Measurements from ENCODE around the gene RASA3. TPM values are rescaled to one million over a fixed set of nuclear protein-coding genes. Genes with fewer than 3 reads are reported as not detected.

Gene RASA3
- total and polyA plus RNA-seq, 2 of the 4 experiments (the other 2 are of a cell fraction): 21.0 to 31.4 TPM

DNA sequence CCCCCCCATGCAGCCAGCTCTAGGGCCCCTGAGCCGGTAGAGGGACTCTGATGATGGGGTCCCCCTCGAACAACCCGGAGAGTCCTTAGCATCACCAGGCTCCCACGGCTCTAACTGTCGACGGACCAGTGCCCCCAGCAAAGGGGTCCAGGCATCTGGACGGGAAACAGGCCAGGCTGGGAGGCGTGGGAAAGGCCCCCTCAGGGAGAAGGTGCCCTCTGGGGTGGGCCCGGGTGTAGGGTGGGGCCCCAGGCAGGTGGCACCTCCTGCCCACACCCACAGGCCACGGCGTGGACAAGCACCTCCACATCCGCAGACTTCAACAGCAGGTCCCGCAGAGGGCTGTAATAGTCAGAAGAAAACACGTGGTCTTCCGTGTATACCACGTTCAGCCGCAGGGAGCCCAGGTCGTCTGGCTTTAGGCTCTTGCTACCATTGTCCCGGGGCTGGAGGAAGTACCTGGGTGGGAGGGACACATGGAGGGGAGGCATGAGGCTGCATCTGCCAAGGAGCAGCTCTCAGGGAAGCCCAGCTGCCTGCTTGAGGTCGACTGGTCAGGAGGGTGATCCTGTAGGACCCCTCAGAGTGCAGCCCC, 113.9 kb downstream of the RASA3 start:
- H2BK20ac ChIP-seq (ENCODE audit: low read depth, low read length): no peak overlapping the region
- WGBS, 2 experiments (ENCODE audit: extremely low coverage in 2 of 2, insufficient read length in 1 of 2): 83% methylated on average over 10 of the region's 20 CpGs; no CpG with 5 or more reads in 1 of the 2 experiments
- H2BK120ac ChIP-seq (ENCODE audit: low read depth, low read length): no peak overlapping the region
- ChIA-PET POLR2A (ENCODE audit: unreplicated experiment) (no interaction called here), CTCF (no interaction called here)
- H2BK15ac ChIP-seq (ENCODE audit: low read depth, low read length): no peak overlapping the region
- H3K4me3 ChIP-seq (ENCODE audit: insufficient read depth, low read depth, low read length): no peak overlapping the region
- no TSS peak for BruUV-seq (replicated peaks)
- H3K56ac ChIP-seq (ENCODE audit: extremely low read depth, insufficient read depth, low read length): no peak overlapping the region
- peaks cover 81% of the 10 kb centered on the region for H3K36me3 ChIP-seq (ENCODE audit: control insufficient read depth, insufficient read depth, low read length)
- no peak overlapping the region for H2AFZ ChIP-seq (replicated peaks; ENCODE audit: low read length, poor library complexity)
- no peaks in the 10 kb centered on the region for H3K27me3 ChIP-seq (ENCODE audit: control insufficient read depth, insufficient read depth, low read length)
- ATAC-seq (ENCODE audit: low read depth) (no peak), DNase-seq (no peak)
- no peak overlapping the region for H3K4me2 ChIP-seq (ENCODE audit: low read depth, low read length)
- H4K20me1 ChIP-seq (ENCODE audit: insufficient read depth, low read length): peaks cover 7% of the 10 kb centered on the region
- no peak overlapping the region for H3K27ac ChIP-seq (ENCODE audit: insufficient read depth, low read length)
- no peak overlapping the region for H3K23ac ChIP-seq (ENCODE audit: low read depth, low read length)
- no peaks in the 10 kb centered on the region for H3K9me3 ChIP-seq (ENCODE audit: control insufficient read depth, insufficient read depth, low read length)
- intact Hi-C loops (cut with micrococcal nuclease) (no loop called here), in situ Hi-C loops (cut with MboI; ENCODE audit: low sequenced_read_pairs) (no loop called here), dilution Hi-C loops (cut with HindIII; ENCODE audit: low sequenced_read_pairs, unreplicated experiment) (no loop called here)
- H4K8ac ChIP-seq (ENCODE audit: low read depth in 2 of 2, low read length in 2 of 2): no peak overlapping the region
- H3K14ac ChIP-seq (replicated peaks; ENCODE audit: low read depth, low read length): no peak overlapping the region
- H3K4me1 ChIP-seq (ENCODE audit: control insufficient read depth, insufficient read depth, low read length): no peaks in the 10 kb centered on the region
- H4K91ac ChIP-seq (ENCODE audit: insufficient read depth, low read depth, low read length): no peak overlapping the region
- H3K79me1 ChIP-seq (ENCODE audit: low read depth in 1 of 2, low read length in 2 of 2): peaks cover 23 to 63% of the 10 kb centered on the region in 2 experiments
- no peak overlapping the region for H3K9ac ChIP-seq (ENCODE audit: low read depth, low read length)
- no peak for TF ChIP-seq MAFK (IDR thresholded peaks at IDR 0.05; ENCODE audit: low read depth, low read length)
- TF ChIP-seq, protein P1, sequence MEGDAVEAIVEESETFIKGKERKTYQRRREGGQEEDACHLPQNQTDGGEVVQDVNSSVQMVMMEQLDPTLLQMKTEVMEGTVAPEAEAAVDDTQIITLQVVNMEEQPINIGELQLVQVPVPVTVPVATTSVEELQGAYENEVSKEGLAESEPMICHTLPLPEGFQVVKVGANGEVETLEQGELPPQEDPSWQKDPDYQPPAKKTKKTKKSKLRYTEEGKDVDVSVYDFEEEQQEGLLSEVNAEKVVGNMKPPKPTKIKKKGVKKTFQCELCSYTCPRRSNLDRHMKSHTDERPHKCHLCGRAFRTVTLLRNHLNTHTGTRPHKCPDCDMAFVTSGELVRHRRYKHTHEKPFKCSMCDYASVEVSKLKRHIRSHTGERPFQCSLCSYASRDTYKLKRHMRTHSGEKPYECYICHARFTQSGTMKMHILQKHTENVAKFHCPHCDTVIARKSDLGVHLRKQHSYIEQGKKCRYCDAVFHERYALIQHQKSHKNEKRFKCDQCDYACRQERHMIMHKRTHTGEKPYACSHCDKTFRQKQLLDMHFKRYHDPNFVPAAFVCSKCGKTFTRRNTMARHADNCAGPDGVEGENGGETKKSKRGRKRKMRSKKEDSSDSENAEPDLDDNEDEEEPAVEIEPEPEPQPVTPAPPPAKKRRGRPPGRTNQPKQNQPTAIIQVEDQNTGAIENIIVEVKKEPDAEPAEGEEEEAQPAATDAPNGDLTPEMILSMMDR (conservative IDR thresholded peaks at IDR 0.05; ENCODE audit: low read depth, low read length): no peak
- no peak for TF ChIP-seq SMC3 (IDR thresholded peaks at IDR 0.05; ENCODE audit: low read depth, low read length)
- no peak for TF ChIP-seq POLR2A (IDR thresholded peaks at IDR 0.05; ENCODE audit: low read depth, low read length)
- H4K5ac ChIP-seq (ENCODE audit: low read depth, low read length): no peak overlapping the region
- no peaks in the 10 kb centered on the region; the same call in 1 of the 2 replicates for H3K9me1 ChIP-seq (ENCODE audit: insufficient read depth, low read length)
- no peak overlapping the region for H2BK5ac ChIP-seq (ENCODE audit: low read depth, low read length, poor library complexity, severe bottlenecking)
- H2AK9ac ChIP-seq (replicated peaks; ENCODE audit: low read depth, low read length, poor library complexity): no peak overlapping the region
- H2AK5ac ChIP-seq (ENCODE audit: low read depth, low read length): no peak overlapping the region
- H3K18ac ChIP-seq (ENCODE audit: low read depth, low read length): no peak overlapping the region
- H3K4ac ChIP-seq (ENCODE audit: low read depth, low read length): no peak overlapping the region

All from IMR-90 (cell line).